Gastrocnemius medialis (tissue), 4 donors: Measurements from ENCODE around the gene ME3.

Experiments used
- POLR2A ChIP-seq, 2 donors: fragments of 450-650 bp; IDR thresholded peaks; one replicate each; pipeline ENCODE4 v1.6.1; 2017; ENCODE audit warnings: antibody characterized with exemption in 2 of 2, mild to moderate bottlenecking in 2 of 2, moderate library complexity in 2 of 2
- TF ChIP-seq, protein P1 (sequence below), 5 experiments: fragments of 450-650 bp in 3 of 5; fragments of 200-600 bp in 2 of 5; sonication (generic) in 2 of 5; IDR thresholded peaks in 4 of 5; conservative IDR thresholded peaks in 1 of 5; 1 replicate in 4 of 5; 2 replicates in 1 of 5; pipeline ENCODE4 v1.5.1; 2016 to 2019; ENCODE audit warnings: antibody characterized with exemption in 5 of 5, mild to moderate bottlenecking in 3 of 5, moderate library complexity in 3 of 5

DNA sequence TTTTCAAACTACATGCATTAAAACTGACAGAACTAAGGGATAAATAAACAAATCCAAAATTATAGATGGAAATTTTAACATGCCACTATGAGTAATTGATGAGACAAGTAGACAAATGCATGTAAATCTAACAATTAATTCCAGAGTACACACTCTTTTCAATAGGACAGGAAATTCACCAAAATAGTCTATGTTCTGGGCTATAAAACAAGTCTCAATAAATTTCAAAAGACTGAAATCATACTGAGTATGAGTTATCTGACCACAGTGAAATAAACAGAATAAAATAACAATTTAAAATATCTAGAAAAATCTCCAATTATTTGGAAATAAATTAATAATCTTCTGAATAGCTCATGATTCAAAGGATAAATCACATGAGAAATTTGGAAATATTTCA is 38.5 kb upstream of the ME3 start:
- TF ChIP-seq, protein P1, sequence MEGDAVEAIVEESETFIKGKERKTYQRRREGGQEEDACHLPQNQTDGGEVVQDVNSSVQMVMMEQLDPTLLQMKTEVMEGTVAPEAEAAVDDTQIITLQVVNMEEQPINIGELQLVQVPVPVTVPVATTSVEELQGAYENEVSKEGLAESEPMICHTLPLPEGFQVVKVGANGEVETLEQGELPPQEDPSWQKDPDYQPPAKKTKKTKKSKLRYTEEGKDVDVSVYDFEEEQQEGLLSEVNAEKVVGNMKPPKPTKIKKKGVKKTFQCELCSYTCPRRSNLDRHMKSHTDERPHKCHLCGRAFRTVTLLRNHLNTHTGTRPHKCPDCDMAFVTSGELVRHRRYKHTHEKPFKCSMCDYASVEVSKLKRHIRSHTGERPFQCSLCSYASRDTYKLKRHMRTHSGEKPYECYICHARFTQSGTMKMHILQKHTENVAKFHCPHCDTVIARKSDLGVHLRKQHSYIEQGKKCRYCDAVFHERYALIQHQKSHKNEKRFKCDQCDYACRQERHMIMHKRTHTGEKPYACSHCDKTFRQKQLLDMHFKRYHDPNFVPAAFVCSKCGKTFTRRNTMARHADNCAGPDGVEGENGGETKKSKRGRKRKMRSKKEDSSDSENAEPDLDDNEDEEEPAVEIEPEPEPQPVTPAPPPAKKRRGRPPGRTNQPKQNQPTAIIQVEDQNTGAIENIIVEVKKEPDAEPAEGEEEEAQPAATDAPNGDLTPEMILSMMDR (IDR thresholded peaks at IDR 0.05 in 4 of 5, conservative IDR thresholded peaks at IDR 0.05 in 1 of 5): no peak
- TF ChIP-seq POLR2A (IDR thresholded peaks at IDR 0.05): no peak
